A673 (cell line): ENCODE data around the gene ITGBL1. TPM values are rescaled to one million over a fixed set of nuclear protein-coding genes. Genes with fewer than 3 reads are reported as not detected.

Experiments
- BruUV-seq: library from RNA; stranded (reverse); fragments of 400-500 nt; replicated peaks from 2 replicates; lab custom pipeline; 2021; lab: Mats Ljungman, UMichigan
- CTCF ChIA-PET: fragments of 300-600 bp; sonication (Branson Sonifier 250); formaldehyde crosslinking; loops from one replicate; lab custom pipeline; 2022; ENCODE audit warnings: antibody characterized with exemption; lab: Charles Lee
- POLR2A ChIA-PET: fragments of 300-600 bp; sonication (Branson Sonifier 250); formaldehyde crosslinking; loops from one replicate; lab custom pipeline; 2022; ENCODE audit warnings: antibody characterized with exemption; ENCODE audit not compliant: low non-redundant PET; lab: Charles Lee
- DNase-seq: peaks from one replicate; pipeline ENCODE4 v3.0.0-alpha.2; 2015; ENCODE audit warnings: low spot score
- H3K27ac ChIP-seq: fragments of 200-600 bp; sonication (generic); 2 replicates; pipeline ENCODE4 v1.5.1; 2016; ENCODE audit warnings: mixed run types, low read depth, mild to moderate bottlenecking, mixed read lengths, antibody characterized with exemption, low read length; ENCODE audit not compliant: poor library complexity, severe bottlenecking
- H3K27me3 ChIP-seq: fragments of 200-600 bp; sonication (generic); replicated peaks from 2 replicates; pipeline ENCODE4 v1.6.1; 2017; ENCODE audit warnings: mixed run types, low read depth, mild to moderate bottlenecking, mixed read lengths, antibody characterized with exemption, low read length; ENCODE audit not compliant: insufficient read depth, poor library complexity
- H3K36me3 ChIP-seq: fragments of 200-600 bp; sonication (generic); 2 replicates; pipeline ENCODE4 v1.6.1; 2016; ENCODE audit warnings: mixed run types, mild to moderate bottlenecking, mixed read lengths, antibody characterized with exemption, low read length; ENCODE audit not compliant: insufficient read depth, poor library complexity, severe bottlenecking
- H3K4me1 ChIP-seq: fragments of 200-600 bp; sonication (generic); 2 replicates; pipeline ENCODE4 v1.6.1; 2017; ENCODE audit warnings: mixed run types, mild to moderate bottlenecking, mixed read lengths, antibody characterized with exemption, low read length; ENCODE audit not compliant: insufficient read depth, poor library complexity, severe bottlenecking
- H3K4me3 ChIP-seq: fragments of 200-600 bp; sonication (generic); 2 replicates; pipeline ENCODE4 v1.5.1; 2016; ENCODE audit warnings: low read depth, mixed run types, mild to moderate bottlenecking, mixed read lengths, low read length; ENCODE audit not compliant: poor library complexity, severe bottlenecking
- H3K9me3 ChIP-seq: fragments of 200-600 bp; sonication (generic); 2 replicates; pipeline ENCODE4 v1.6.1; 2016; ENCODE audit warnings: mixed run types, low read depth, mild to moderate bottlenecking, mixed read lengths, antibody characterized with exemption, low read length; ENCODE audit not compliant: poor library complexity, severe bottlenecking
- CTCF ChIP-seq: fragments of 300-800, 200-600 bp; sonication (generic); conservative IDR thresholded peaks from 2 replicates; pipeline ENCODE4 v1.5.1; 2017; ENCODE audit warnings: low read depth, mild to moderate bottlenecking, antibody characterized with exemption, low read length, moderate library complexity, mixed read lengths
- EZH2 ChIP-seq: fragments of 200-600 bp; sonication (generic); IDR thresholded peaks from 2 replicates; pipeline ENCODE4 v1.6.1; 2017; ENCODE audit warnings: borderline replicate concordance, low read depth, mild to moderate bottlenecking, mixed read lengths, antibody characterized with exemption, low read length; ENCODE audit not compliant: poor library complexity, severe bottlenecking
- intact Hi-C: fragments of 100-400 bp; cut with micrococcal nuclease; formaldehyde crosslinking; loops from one replicate; pipeline ENCODE4 v1.10.0; 2022; ENCODE audit not compliant: unreplicated experiment
- total RNA-seq: library from RNA; stranded (reverse); gene quantifications from 2 replicates; pipeline ENCODE4 v1.2.3, GENCODE V29; 2021

ITGBL1 gene
- total RNA-seq, 1 experiment from 2014 or later, result 0.64 TPM

- Histone ChIP-seq H3K4me1 (no peaks in the 10 kb centered on the region), H3K27ac (no peak overlapping the region), H3K36me3 (no peaks in the 10 kb centered on the region), H3K4me3 (no peak overlapping the region), H3K9me3 (no peaks in the 10 kb centered on the region), H3K27me3 (no peaks in the 10 kb centered on the region)
- no TSS peak for BruUV-seq
- TF ChIP-seq CTCF, result no peak
- no peak for TF ChIP-seq EZH2
- intact Hi-C loops, result no loop called here
- no peak for DNase-seq
- POLR2A ChIA-PET, result no interaction called here
- CTCF ChIA-PET, result no interaction called here
Measured at GRCh38 chr13:101698400-101698799, 245.9 kb downstream of the ITGBL1 start.

GRCh38 chr13:101700598-101700997, 248.1 kb downstream of the ITGBL1 start:
- no peak overlapping the region for H3K27ac ChIP-seq
- no peaks in the 10 kb centered on the region for H3K36me3 ChIP-seq
- no peak for TF ChIP-seq CTCF
- no peak for TF ChIP-seq EZH2
- no peaks in the 10 kb centered on the region for H3K9me3 ChIP-seq
- BruUV-seq, result no TSS peak
- no peaks in the 10 kb centered on the region for H3K4me1 ChIP-seq
- no peak for DNase-seq
- POLR2A ChIA-PET, result no interaction called here
- intact Hi-C loops, result no loop called here
- CTCF ChIA-PET, result no interaction called here
- no peak overlapping the region for H3K4me3 ChIP-seq
- H3K27me3 ChIP-seq, result no peaks in the 10 kb centered on the region

GRCh38 chr13:101703081-101703480, 250.6 kb downstream of the ITGBL1 start:
- H3K36me3 ChIP-seq, result no peaks in the 10 kb centered on the region
- CTCF ChIA-PET, result no interaction called here
- no TSS peak for BruUV-seq

More at GRCh38 chr13:101703081-101703480, 250.6 kb downstream of the ITGBL1 start:
- intact Hi-C loops, result no loop called here
- Histone ChIP-seq H3K9me3 (no peaks in the 10 kb centered on the region), H3K4me1 (peaks cover 7% of the 10 kb centered on the region), H3K27ac (no peak overlapping the region), H3K4me3 (no peak overlapping the region), H3K27me3 (no peaks in the 10 kb centered on the region)
- DNase-seq, result no peak
- TF ChIP-seq CTCF, result no peak
- no peak for TF ChIP-seq EZH2
- POLR2A ChIA-PET, result no interaction called here
